ENCODE results near the gene ANKRD28.

Gene ANKRD28

GRCh38 chr3:15823092-15823491 is 25.3 kb upstream of the ANKRD28 start:
- Histone ChIP-seq H4K20me1 (ENCODE audit: insufficient read depth) (no peaks in the 10 kb centered on the region), H3K4me3 (IDR thresholded peaks at IDR 0.05; ENCODE audit: insufficient read depth, low read depth, low read length) (no peak overlapping the region), H2AFZ (ENCODE audit: low read depth) (no peak overlapping the region), H3K79me2 (ENCODE audit: insufficient read depth, low read depth) (peaks cover 6% of the 10 kb centered on the region; the same call in 1 of the 2 replicates), H3K4me2 (no peak overlapping the region), H3K36me3 (ENCODE audit: insufficient read depth) (no peaks in the 10 kb centered on the region), H3K9ac (no peak overlapping the region), H3K4me1 (ENCODE audit: low read depth, poor library complexity, severe bottlenecking) (peaks cover 11% of the 10 kb centered on the region), H3K27me3 (ENCODE audit: insufficient read depth, low read depth) (no peaks in the 10 kb centered on the region), H3K27ac (no peak overlapping the region)
- no peak for TF ChIP-seq CTCF (conservative IDR thresholded peaks at IDR 0.05; ENCODE audit: low read depth, low read length)

GRCh38 chr3:15822281-15822680 is 24.5 kb upstream of the ANKRD28 start:
- H3K4me3 ChIP-seq (IDR thresholded peaks at IDR 0.05; ENCODE audit: insufficient read depth, low read depth, low read length) = no peak overlapping the region
- H3K4me2 ChIP-seq = no peak overlapping the region
- peaks cover 6% of the 10 kb centered on the region; the same call in 1 of the 2 replicates for H3K79me2 ChIP-seq (ENCODE audit: insufficient read depth, low read depth)
- TF ChIP-seq CTCF (conservative IDR thresholded peaks at IDR 0.05; ENCODE audit: low read depth, low read length) = no peak
- H3K27ac ChIP-seq = no peak overlapping the region
- H2AFZ ChIP-seq (ENCODE audit: low read depth) = no peak overlapping the region
- H3K27me3 ChIP-seq (ENCODE audit: insufficient read depth, low read depth) = no peaks in the 10 kb centered on the region
- H3K36me3 ChIP-seq (ENCODE audit: insufficient read depth) = no peaks in the 10 kb centered on the region
- H3K9ac ChIP-seq = no peak overlapping the region
- peaks cover 19% of the 10 kb centered on the region for H3K4me1 ChIP-seq (ENCODE audit: low read depth, poor library complexity, severe bottlenecking)
- no peaks in the 10 kb centered on the region for H4K20me1 ChIP-seq (ENCODE audit: insufficient read depth)

GRCh38 chr3:15820911-15821310 is 23.1 kb upstream of the ANKRD28 start:
- no peaks in the 10 kb centered on the region for H3K27me3 ChIP-seq (ENCODE audit: insufficient read depth, low read depth)
- no peak overlapping the region for H3K9ac ChIP-seq
- no peak overlapping the region for H2AFZ ChIP-seq (ENCODE audit: low read depth)
- H3K79me2 ChIP-seq (ENCODE audit: insufficient read depth, low read depth) = peaks cover 6% of the 10 kb centered on the region; the same call in 1 of the 2 replicates
- no peaks in the 10 kb centered on the region for H3K36me3 ChIP-seq (ENCODE audit: insufficient read depth)
- TF ChIP-seq CTCF (conservative IDR thresholded peaks at IDR 0.05; ENCODE audit: low read depth, low read length) = no peak
- no peak overlapping the region for H3K4me3 ChIP-seq (IDR thresholded peaks at IDR 0.05; ENCODE audit: insufficient read depth, low read depth, low read length)
- H3K4me2 ChIP-seq = no peak overlapping the region
- H3K4me1 ChIP-seq (ENCODE audit: low read depth, poor library complexity, severe bottlenecking) = peaks cover 33% of the 10 kb centered on the region
- H3K27ac ChIP-seq = no peak overlapping the region
- no peaks in the 10 kb centered on the region for H4K20me1 ChIP-seq (ENCODE audit: insufficient read depth)

- no peak overlapping the region for H2AFZ ChIP-seq (ENCODE audit: low read depth)
- no peak overlapping the region for H3K4me2 ChIP-seq
- no peak overlapping the region for H3K9ac ChIP-seq
- H3K27me3 ChIP-seq (ENCODE audit: insufficient read depth, low read depth) = no peaks in the 10 kb centered on the region
- no peak overlapping the region for H3K27ac ChIP-seq
- no peak overlapping the region for H3K4me3 ChIP-seq (IDR thresholded peaks at IDR 0.05; ENCODE audit: insufficient read depth, low read depth, low read length)
- H3K36me3 ChIP-seq (ENCODE audit: insufficient read depth) = no peaks in the 10 kb centered on the region
- peaks cover 43% of the 10 kb centered on the region for H3K4me1 ChIP-seq (ENCODE audit: low read depth, poor library complexity, severe bottlenecking)
- TF ChIP-seq CTCF (conservative IDR thresholded peaks at IDR 0.05; ENCODE audit: low read depth, low read length) = no peak
- no peaks in the 10 kb centered on the region for H4K20me1 ChIP-seq (ENCODE audit: insufficient read depth)
- H3K79me2 ChIP-seq (ENCODE audit: insufficient read depth, low read depth) = peaks cover 6% of the 10 kb centered on the region; the same call in 1 of the 2 replicates
Measured at GRCh38 chr3:15819576-15819975, 21.8 kb upstream of the ANKRD28 start.
